ENCODE measurements around the gene ENAM.

DNA sequence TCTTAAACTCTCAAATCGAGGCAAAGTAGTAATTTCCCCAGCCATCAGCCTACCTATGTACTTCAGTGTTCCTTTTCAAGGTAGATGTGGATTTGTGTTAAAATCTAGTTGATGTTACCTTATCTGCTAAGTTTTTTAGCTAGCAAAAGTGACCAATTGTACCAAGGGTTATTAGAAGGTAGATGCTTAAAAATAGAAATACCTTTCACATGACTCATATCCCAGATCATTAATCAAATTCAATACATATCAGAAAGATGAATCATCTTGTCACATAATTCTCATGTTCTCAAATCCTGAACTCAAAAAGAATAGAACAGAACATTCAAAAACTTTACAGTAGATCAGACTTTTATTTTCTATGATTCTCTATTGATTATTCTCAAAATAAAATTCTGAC lies 3.5 kb downstream of the ENAM start:
- TF ChIP-seq CTCF (conservative IDR thresholded peaks at IDR 0.05; ENCODE audit: low read length) = no peak
- TF ChIP-seq EZH2phosphoT487 (IDR thresholded peaks at IDR 0.05; ENCODE audit: borderline replicate concordance) = no peak
